VCaP (cell line): ENCODE results near the gene ATF1.
"Not testable (repeated sequence)": the region's sequence is repeated elsewhere in the genome, so short reads cannot be mapped to it uniquely, and the experiment has no call there.

Source experiments
- H3K27ac ChIP-seq: fragments of 450-650 bp; 2 replicates; pipeline ENCODE4 v1.5.1; 2017
- CTCF ChIP-seq: fragments of 450-650 bp; conservative IDR thresholded peaks from 2 replicates; pipeline ENCODE4 v1.5.1; 2017; ENCODE audit warnings: mild to moderate bottlenecking, moderate library complexity

Gene ATF1

GRCh38 chr12:50848963-50849362 is 85.1 kb downstream of the ATF1 start:
- TF ChIP-seq CTCF, result no peak
- no peak overlapping the region for H3K27ac ChIP-seq

GRCh38 chr12:50855218-50855617 is 91.3 kb downstream of the ATF1 start:
- not testable (repeated sequence) for H3K27ac ChIP-seq

GRCh38 chr12:50855679-50856078 is 91.8 kb downstream of the ATF1 start:
- H3K27ac ChIP-seq, result not testable (repeated sequence)

GRCh38 chr12:50859621-50860310 is 95.9 kb downstream of the ATF1 start:
- TF ChIP-seq CTCF, result no peak
- H3K27ac ChIP-seq, result no peak overlapping the region

- no peak for TF ChIP-seq CTCF
- H3K27ac ChIP-seq, result no peak overlapping the region
Measured at GRCh38 chr12:50862316-50862715, 98.4 kb downstream of the ATF1 start.

DNA sequence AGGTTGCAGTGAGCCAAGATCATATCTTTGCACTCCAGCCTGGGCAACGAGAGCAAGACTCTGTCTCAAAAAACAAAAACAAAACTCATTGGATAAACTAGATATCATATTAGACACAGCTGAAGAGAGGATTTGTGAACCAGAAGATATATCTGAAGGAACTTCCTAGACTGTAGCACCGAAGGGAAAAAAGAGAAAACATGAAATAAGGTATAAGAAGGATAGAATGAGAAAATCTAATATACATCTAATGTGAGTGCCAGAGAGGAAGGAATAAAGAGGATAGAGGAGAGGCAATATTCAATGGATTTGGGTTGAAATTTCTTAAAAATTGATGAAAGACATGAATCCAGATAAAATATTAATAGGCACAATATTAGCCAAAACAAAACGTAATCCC is 101.4 kb downstream of the ATF1 start:
- H3K27ac ChIP-seq, result no peak overlapping the region
- no peak for TF ChIP-seq CTCF

DNA sequence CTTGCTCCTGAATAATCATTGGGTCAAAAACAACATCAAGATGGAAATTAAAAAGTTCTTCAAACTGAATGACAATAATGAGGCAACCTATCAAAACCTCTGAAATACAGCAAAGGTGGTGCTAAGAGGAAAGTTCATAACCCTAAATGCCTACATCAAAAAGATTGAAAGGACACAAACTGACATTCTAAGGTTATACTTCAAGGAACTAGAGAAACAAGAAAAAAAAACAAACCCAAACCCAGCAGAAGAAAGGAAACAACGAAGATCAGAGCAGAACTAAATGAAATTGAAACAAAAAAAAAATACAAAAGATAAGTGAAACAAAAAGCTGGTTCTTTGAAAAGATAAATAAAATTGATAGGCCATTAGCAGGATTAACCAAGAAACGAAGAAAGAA is 105.0 kb downstream of the ATF1 start:
- H3K27ac ChIP-seq, result not testable (repeated sequence)
